Measurements from ENCODE around the gene NUP155.
"Not testable (repeated sequence)": the region's sequence is repeated elsewhere in the genome, so short reads cannot be mapped to it uniquely, and the experiment has no call there.

NUP155 gene

DNA sequence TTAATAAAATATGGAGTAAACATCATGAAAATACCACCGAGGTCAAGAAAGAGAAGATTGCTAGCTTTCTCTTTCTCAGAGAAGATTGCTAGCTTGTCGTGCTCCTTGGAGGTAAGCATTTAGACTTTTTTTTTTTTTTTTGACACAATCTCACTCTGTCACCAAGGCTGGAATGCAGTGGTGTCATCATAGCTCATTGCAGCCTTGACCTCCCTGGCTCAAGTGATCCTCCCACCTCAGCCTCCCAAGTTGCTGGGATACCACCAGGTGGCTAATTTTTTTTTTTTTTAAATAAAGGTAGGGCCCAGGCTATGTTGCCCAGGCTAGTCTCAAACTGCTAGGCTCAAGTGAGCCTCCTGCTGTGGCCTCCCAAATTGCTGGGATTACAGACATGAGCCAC is 95.4 kb downstream of the NUP155 start:
- DNase-seq = no peak

DNA sequence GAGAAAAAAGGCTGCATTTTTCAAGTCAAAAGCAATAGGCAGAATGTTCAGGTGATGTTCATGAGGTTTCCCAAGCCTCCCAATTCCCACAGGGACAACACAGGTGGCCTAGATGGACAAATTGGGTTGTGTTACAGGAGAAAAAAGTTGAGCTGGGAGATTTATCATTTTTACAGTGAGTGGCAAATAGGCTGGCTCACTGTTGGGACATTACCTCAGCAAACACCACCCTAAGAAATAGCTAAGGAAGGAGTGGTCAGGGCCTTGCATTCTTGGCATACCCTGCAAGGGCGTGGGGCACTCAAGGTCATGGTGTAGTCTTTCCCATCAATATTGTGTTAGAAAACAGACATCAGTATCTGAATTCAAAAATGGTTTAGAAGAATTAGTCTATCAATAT is 98.4 kb downstream of the NUP155 start:
- no peak for DNase-seq

DNA sequence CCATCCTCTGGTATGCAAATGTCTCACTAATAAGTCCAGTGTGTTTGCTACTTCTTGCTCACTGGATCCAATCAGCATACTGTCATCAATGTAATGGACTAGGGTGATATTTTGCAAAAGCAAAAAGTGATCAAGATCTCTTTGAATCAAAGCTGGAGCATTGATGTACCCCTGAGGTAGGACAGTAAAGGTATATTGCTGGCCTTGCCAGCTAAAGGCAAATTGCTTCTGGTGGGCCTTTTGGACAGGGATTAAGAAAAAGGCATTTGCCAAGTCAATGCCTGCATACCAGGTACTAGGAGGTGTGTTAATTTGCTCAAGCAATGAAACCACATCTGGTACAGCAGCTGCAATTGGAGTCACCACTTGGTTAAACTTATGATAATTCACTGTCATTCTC is 102.8 kb downstream of the NUP155 start:
- DNase-seq = not testable (repeated sequence)

DNA sequence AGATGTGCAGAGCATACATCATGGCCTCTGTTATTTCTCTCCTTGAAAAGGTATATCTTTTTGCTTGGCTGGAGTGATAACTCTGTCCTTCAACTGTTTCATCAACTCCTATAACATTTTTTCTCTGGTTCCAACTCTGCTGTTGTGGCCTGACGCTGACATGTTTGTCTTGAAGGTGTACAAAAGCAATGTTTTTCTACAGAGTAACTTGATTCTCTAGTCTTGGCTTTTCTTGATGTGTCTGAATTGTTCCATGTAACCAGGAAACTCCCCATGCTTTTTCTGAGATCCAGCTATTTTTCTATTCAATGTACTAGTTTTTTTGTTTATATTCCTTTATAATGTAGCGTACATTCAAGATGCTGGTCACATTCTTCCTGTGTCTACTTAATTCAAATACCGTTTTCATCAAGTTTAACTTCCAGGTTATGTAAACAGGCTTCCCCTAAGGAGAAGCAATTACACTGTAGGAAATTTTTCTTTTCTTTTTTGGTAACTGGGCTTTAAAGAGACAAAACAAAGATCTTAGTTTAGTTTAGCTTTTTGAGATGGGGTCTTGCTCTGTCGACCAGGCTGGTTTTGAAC is 115.0 kb downstream of the NUP155 start:
- DNase-seq = no peak

DNA sequence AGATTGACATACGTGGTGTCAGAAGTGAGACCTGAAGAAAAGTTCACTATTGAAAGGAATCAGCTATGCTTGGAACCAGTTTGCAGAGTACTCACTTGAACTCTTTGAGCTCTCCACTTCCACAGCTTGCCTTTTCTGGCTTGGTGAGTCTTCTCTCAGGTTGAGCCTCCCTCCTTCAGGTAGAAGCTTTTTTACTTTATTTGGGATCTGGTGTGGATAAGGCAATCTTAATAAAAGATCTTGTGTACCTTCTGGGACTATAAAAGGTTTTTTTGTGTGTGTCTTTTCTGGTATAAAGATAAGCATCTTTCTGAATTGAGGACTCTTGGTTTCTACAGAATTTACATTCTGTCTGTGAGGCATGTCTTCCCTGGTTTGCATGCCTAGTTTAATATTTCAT is 116.3 kb downstream of the NUP155 start:
- no peak for DNase-seq

DNA sequence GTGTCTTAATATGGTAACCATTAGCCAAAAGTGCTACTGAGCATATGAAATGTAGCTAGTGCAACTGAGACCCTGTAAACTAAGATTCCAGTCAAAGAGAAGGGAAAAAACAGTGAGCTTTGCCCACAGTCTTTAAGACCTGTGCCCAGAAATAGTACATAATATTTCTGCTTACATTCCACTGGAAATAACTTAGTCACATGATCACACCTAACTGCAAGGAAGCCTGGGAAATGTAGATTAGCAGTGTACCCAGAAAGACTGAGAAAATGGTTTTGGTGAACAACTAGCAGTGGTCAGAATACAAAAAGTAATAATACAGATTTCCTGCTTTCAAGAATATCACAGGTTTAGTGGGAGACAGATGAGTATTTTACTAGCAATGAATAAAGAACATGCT is 119.2 kb downstream of the NUP155 start:
- no peak for DNase-seq

DNA sequence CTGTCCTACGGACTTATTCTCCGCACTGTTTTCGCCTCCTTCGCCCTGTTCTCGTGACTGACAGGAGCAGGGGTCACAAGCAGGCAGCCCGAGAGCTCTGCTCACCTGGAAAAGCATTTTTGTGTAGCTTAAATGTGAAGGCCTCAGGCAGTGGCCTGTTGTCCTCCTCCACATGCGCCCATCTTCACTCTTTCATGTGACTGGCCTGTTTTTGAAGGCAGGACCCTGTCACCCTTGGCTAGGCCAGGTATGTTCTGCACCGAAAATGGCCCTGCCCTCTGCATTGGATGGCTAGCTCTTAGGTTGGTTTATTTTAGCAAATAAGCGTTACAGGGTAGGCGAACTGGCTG is 121.1 kb downstream of the NUP155 start:
- DNase-seq = no peak

DNA sequence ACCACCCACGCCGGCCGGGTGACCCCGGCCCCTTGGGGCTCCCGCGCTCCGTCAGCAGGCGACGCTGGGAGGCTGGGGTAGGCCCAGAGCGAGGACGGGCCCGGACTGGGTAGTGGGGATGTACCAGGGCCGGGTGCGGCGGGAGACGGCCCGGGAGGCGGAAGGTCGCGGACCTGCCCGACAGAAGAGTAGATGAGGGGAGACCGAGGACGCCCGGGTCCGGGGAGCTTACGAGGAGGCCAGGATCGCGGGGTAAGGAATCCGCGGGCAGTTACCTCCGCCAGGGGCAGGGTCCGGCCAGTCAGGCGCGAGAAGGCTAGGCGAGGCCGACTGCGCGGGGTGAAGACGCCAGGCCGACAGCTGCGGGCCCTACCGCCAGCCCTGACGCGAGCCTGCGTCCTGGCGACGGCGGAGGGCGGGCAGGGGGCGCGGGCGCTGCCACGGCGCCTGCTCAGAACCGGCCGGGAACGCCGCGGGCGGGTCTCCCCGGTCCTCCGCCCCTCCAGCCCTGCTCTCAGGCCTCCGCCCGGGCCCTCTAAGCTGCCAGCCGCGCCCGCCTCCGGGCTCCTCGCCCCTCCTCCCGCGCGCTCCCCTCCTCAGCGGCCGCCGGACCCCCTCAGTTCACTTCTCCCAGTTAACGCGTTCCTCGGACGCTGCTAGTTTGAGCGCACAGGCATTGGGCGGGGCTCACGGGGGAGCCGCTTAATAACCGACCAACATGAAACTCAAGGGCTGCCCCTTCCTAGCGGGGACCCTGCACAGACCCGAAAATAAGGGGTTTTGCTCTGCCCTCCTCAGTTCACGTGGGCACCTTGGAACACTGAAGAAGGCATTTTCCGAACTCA is 121.7 kb downstream of the NUP155 start, which contains the start of gene CPLANE1:
TSS of gene CPLANE1 (minus strand) at position 407 of the 845 bp plus-strand sequence. CDS start 1,678 bp downstream, outside the sequence.
- DNase-seq = peak; percentile 80

DNA sequence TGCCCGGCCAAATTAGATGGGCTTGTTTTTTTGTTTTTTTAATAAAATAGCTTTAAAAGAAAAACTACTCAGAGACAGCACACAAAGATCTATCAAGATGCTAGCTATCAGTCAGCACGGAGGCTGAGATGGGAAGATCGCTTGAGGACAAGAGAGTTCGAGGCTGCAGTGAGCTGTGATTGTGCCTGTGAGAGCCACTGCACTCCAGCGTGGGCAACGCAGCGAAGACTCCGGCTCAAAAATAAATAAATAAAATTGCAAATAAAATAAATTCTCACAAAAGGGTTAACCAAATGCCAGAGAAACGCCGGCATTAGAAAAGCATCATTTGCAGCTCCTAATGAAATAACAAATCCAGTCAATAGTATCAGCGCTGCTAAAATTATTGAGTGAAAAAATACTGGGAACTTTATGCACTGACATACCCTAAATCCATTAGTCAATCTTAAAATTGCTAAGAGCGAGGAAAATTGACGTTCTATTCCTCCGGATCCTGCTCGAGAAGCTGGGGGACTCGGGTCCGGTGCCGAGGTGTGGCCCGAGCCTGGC is 122.4 kb downstream of the NUP155 start:
- no peak for DNase-seq

DNA sequence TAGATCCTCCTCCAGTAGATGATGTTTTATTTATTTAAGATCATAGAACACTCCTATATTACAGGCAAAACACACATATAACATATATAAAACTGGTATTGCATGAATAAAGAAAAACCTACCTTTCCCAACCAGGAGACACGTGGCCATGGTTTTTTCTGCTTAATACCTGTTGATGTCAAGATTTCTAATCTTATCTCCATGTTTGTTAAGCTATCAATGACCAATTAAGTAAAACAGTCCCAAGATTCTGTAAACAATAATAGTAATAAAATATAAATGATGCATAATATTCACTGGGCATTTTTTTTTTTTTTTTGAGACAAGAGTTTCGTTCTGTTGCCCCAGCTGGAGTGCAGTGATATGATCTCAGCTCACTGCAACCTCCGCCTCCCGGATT is 123.4 kb downstream of the NUP155 start:
- no peak for DNase-seq

DNA sequence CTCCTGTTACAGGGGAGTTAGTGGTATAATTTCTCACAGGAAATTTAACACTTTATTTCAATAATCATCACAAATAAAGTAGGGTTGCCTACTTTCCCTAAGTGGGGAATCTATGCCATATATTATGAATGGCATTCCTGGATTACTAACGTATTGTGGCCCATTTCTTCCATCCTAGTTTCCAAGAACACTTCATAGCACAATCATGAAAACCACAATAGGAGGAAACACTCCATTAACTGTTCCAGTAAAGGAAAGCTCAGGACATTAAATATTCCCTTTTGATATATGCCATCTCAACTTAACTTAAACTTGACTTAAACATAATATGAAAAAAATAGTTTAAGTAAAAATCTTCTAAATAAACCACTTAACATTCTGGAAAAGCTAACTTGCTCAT is 123.9 kb downstream of the NUP155 start:
- DNase-seq = no peak

All from NCI-H510A (cell line).